Loucy (cell line): ENCODE data around the gene TMEM164.
A peak's percentile ranks its signal among the peaks of the same experiment; 100 is the strongest.

Experiments used
- H2AFZ ChIP-seq: fragments of 200-600 bp; sonication (generic); 2 replicates; pipeline ENCODE4 v1.6.0; 2016; ENCODE audit warnings: antibody characterized with exemption, mild to moderate bottlenecking, low read length, moderate library complexity
- H3F3A ChIP-seq: fragments of 200-600 bp; 2 replicates; pipeline ENCODE4 v1.6.0; 2016; ENCODE audit warnings: antibody characterized with exemption, low read depth, mild to moderate bottlenecking
- H3K27me3 ChIP-seq: fragments of 200-600 bp; sonication (generic); 2 replicates; pipeline ENCODE4 v1.6.1; 2014; ENCODE audit warnings: low read length, mild to moderate bottlenecking; ENCODE audit not compliant: insufficient read depth, poor library complexity, severe bottlenecking
- H3K36me3 ChIP-seq: fragments of 200-600 bp; sonication (generic); 2 replicates; pipeline ENCODE4 v1.6.1; 2016; ENCODE audit warnings: low read length; ENCODE audit not compliant: insufficient read depth
- H3K4me1 ChIP-seq: fragments of 200-600 bp; sonication (generic); 2 replicates; pipeline ENCODE4 v1.5.1; 2014; ENCODE audit warnings: low read length, mild to moderate bottlenecking; ENCODE audit not compliant: insufficient read depth, poor library complexity, severe bottlenecking
- H3K4me2 ChIP-seq: fragments of 200-600 bp; sonication (generic); 2 replicates; pipeline ENCODE4 v1.6.0; 2014; ENCODE audit warnings: antibody characterized with exemption, low read length, low read depth, mild to moderate bottlenecking; ENCODE audit not compliant: poor library complexity, severe bottlenecking
- H3K4me3 ChIP-seq: fragments of 200-600 bp; sonication (generic); 2 replicates; pipeline ENCODE4 v1.5.1; 2014; ENCODE audit warnings: low read length, mild to moderate bottlenecking, mixed read lengths; ENCODE audit not compliant: poor library complexity, severe bottlenecking
- H3K79me2 ChIP-seq: fragments of 200-600 bp; sonication (generic); 2 replicates; pipeline ENCODE4 v1.6.1; 2014; ENCODE audit warnings: low read length; ENCODE audit not compliant: insufficient read depth
- H3K9ac ChIP-seq: fragments of 200-600 bp; sonication (generic); 2 replicates; pipeline ENCODE4 v1.6.0; 2014; ENCODE audit warnings: mild to moderate bottlenecking, low read depth, low read length, moderate library complexity; ENCODE audit not compliant: poor library complexity, severe bottlenecking
- H3K9me2 ChIP-seq: fragments of 200-600 bp; sonication (generic); replicated peaks from 2 replicates; pipeline ENCODE4 v1.6.1; 2016; ENCODE audit warnings: low read depth, low read length, mixed read lengths
- H3K9me3 ChIP-seq: fragments of 200-600 bp; sonication (generic); 2 replicates; pipeline ENCODE4 v1.6.1; 2014; ENCODE audit warnings: mild to moderate bottlenecking, antibody characterized with exemption, low read length, low read depth; ENCODE audit not compliant: insufficient read depth
- H4K20me1 ChIP-seq: fragments of 200-600 bp; sonication (generic); 2 replicates; pipeline ENCODE4 v1.6.0; 2014; ENCODE audit warnings: antibody characterized with exemption, low read length, mild to moderate bottlenecking; ENCODE audit not compliant: insufficient read depth, poor library complexity, severe bottlenecking
- CTCF ChIP-seq: fragments of 200-600 bp; sonication (generic); conservative IDR thresholded peaks from 2 replicates; pipeline ENCODE4 v1.5.1; 2014; ENCODE audit warnings: mild to moderate bottlenecking, antibody characterized with exemption, low read length
- EZH2phosphoT487 ChIP-seq: fragments of 200-600 bp; IDR thresholded peaks from 2 replicates; pipeline ENCODE4 v1.6.1; 2018; ENCODE audit warnings: antibody characterized with exemption, mild to moderate bottlenecking, moderate library complexity, borderline replicate concordance

Gene TMEM164

GRCh38 chrX:110002300-110003166, at the start of gene TMEM164:
TMEM164 (plus strand) TSS chrX:110003114; CDS start chrX:110003775, 661 bp downstream.
- H3K9me3 ChIP-seq, result no peaks in the 10 kb centered on the region
- peak within 1 kb of the TSS; percentile 76 for H3K4me2 ChIP-seq
- H4K20me1 ChIP-seq, result peaks cover 38% of the 10 kb centered on the region
- peaks cover 56% of the 10 kb centered on the region for H3K4me1 ChIP-seq
- H3K27me3 ChIP-seq, result no peaks in the 10 kb centered on the region
- H3K9me2 ChIP-seq, result no peaks in the 10 kb centered on the region
- H3K36me3 ChIP-seq, result no peaks in the 10 kb centered on the region
- H3F3A ChIP-seq, result no peaks in the 10 kb centered on the region
- peak within 1 kb of the TSS; percentile 86 for H3K4me3 ChIP-seq
- TF ChIP-seq CTCF (no peak), EZH2phosphoT487 (no peak)
- peaks cover 47% of the 10 kb centered on the region for H3K79me2 ChIP-seq
- peak within 1 kb of the TSS; percentile 87 for H3K9ac ChIP-seq
- no peak within 1 kb of the TSS; the same call in 1 of the 2 replicates for H2AFZ ChIP-seq

GRCh38 chrX:109954333-109954732, 48.6 kb upstream of the TMEM164 start:
- TF ChIP-seq EZH2phosphoT487 (no peak), CTCF (no peak)
- Histone ChIP-seq H3K27me3 (no peaks in the 10 kb centered on the region), H2AFZ (peak overlapping the region; percentile 41; the same call in 1 of the 2 replicates), H3K4me3 (peak overlapping the region; percentile 38), H3K4me1 (peaks cover 65% of the 10 kb centered on the region), H4K20me1 (no peaks in the 10 kb centered on the region), H3K79me2 (no peaks in the 10 kb centered on the region), H3K4me2 (peak overlapping the region; percentile 56), H3K9ac (peak overlapping the region; percentile 50), H3F3A (no peaks in the 10 kb centered on the region; the same call in 1 of the 2 replicates), H3K36me3 (no peaks in the 10 kb centered on the region), H3K9me3 (no peaks in the 10 kb centered on the region), H3K9me2 (no peaks in the 10 kb centered on the region)

DNA sequence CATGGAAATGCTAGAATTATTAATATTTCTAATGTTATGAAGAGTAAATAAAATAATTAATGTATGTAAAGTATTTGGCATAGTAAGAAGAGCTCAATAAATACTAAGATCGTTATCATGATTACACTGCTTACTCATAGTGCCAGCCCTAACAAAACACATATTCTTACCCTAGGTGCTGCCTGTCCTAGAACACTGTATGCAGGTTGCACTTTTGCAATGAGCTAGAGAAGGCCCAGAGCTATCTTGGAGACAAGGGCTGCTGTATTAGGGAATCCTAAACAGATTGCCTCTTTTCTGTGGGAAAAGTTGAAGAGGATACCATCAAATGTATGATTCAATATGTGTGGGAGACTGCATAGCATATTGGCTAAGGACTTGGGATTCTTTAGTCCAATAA, 48.0 kb upstream of the TMEM164 start:
- Histone ChIP-seq H3K9me3 (no peaks in the 10 kb centered on the region), H3F3A (no peaks in the 10 kb centered on the region; the same call in 1 of the 2 replicates), H2AFZ (no peak overlapping the region), H3K79me2 (no peaks in the 10 kb centered on the region), H3K9ac (peak overlapping the region; percentile 46), H3K4me1 (peaks cover 71% of the 10 kb centered on the region), H4K20me1 (no peaks in the 10 kb centered on the region), H3K27me3 (no peaks in the 10 kb centered on the region), H3K4me2 (no peak overlapping the region), H3K4me3 (no peak overlapping the region), H3K36me3 (no peaks in the 10 kb centered on the region), H3K9me2 (no peaks in the 10 kb centered on the region)
- TF ChIP-seq CTCF (no peak), EZH2phosphoT487 (no peak)
